ENCODE results near the gene HSF2BP. TPM values are rescaled to one million over a fixed set of nuclear protein-coding genes. Genes with fewer than 3 reads are reported as not detected.
"Not testable (repeated sequence)": the region's sequence is repeated elsewhere in the genome, so short reads cannot be mapped to it uniquely, and the experiment has no call there.

Gene HSF2BP
- total RNA-seq, 1 experiment from 2014 or later = 1.5 TPM

GRCh38 chr21:43498065-43498464 is 161.2 kb downstream of the HSF2BP start:
- BruUV-seq (replicated peaks); H3K27me3 Mint-ChIP-seq (ENCODE audit: unreplicated experiment); DNase-seq; H3K9me3 Mint-ChIP-seq (ENCODE audit: low read depth, unreplicated experiment); H3K36me3 Mint-ChIP-seq (ENCODE audit: insufficient read depth, unreplicated experiment); H3K4me1 Mint-ChIP-seq (ENCODE audit: low read depth, unreplicated experiment); H3K27ac Mint-ChIP-seq (ENCODE audit: unreplicated experiment); CTCF ChIA-PET; intact Hi-C loops (cut with micrococcal nuclease; ENCODE audit: unreplicated experiment); H3K4me3 Mint-ChIP-seq (ENCODE audit: low read depth, unreplicated experiment): not testable (repeated sequence)

GRCh38 chr21:43494279-43495012 is 164.8 kb downstream of the HSF2BP start:
- BruUV-seq (replicated peaks); H3K27me3 Mint-ChIP-seq (ENCODE audit: unreplicated experiment); H3K9me3 Mint-ChIP-seq (ENCODE audit: low read depth, unreplicated experiment); CTCF ChIA-PET; intact Hi-C loops (cut with micrococcal nuclease; ENCODE audit: unreplicated experiment); H3K4me3 Mint-ChIP-seq (ENCODE audit: low read depth, unreplicated experiment); H3K27ac Mint-ChIP-seq (ENCODE audit: unreplicated experiment); H3K4me1 Mint-ChIP-seq (ENCODE audit: low read depth, unreplicated experiment); H3K36me3 Mint-ChIP-seq (ENCODE audit: insufficient read depth, unreplicated experiment); DNase-seq: not testable (repeated sequence)

GRCh38 chr21:43493471-43493870 is 165.8 kb downstream of the HSF2BP start:
- H3K9me3 Mint-ChIP-seq (ENCODE audit: low read depth, unreplicated experiment); DNase-seq; H3K4me1 Mint-ChIP-seq (ENCODE audit: low read depth, unreplicated experiment); intact Hi-C loops (cut with micrococcal nuclease; ENCODE audit: unreplicated experiment); H3K36me3 Mint-ChIP-seq (ENCODE audit: insufficient read depth, unreplicated experiment); H3K27ac Mint-ChIP-seq (ENCODE audit: unreplicated experiment); CTCF ChIA-PET; BruUV-seq (replicated peaks); H3K27me3 Mint-ChIP-seq (ENCODE audit: unreplicated experiment); H3K4me3 Mint-ChIP-seq (ENCODE audit: low read depth, unreplicated experiment): not testable (repeated sequence)

DNA sequence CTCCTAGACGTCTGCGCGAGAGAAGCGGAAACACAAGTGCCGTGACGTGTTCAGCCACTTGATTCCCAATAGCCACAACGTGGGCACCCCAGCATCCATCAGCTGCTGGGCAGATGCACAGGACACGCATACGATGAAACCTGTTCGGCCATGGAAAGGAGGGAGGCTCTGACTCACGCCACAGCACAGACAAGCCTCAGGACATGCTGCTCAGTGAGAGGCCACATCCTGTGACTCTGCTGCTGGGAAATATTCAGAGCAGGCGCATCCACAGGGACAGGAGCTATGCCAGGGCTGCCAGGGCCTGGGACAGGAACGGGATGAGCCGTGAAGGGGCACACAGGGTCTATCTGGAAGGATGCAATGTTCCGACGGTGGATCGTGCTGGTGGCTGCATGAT is 171.1 kb downstream of the HSF2BP start:
- H3K4me3 Mint-ChIP-seq (ENCODE audit: low read depth, unreplicated experiment); H3K4me1 Mint-ChIP-seq (ENCODE audit: low read depth, unreplicated experiment); DNase-seq; H3K36me3 Mint-ChIP-seq (ENCODE audit: insufficient read depth, unreplicated experiment); intact Hi-C loops (cut with micrococcal nuclease; ENCODE audit: unreplicated experiment); H3K27me3 Mint-ChIP-seq (ENCODE audit: unreplicated experiment); H3K9me3 Mint-ChIP-seq (ENCODE audit: low read depth, unreplicated experiment); CTCF ChIA-PET; BruUV-seq (replicated peaks); H3K27ac Mint-ChIP-seq (ENCODE audit: unreplicated experiment): not testable (repeated sequence)

GRCh38 chr21:43486051-43486450 is 173.2 kb downstream of the HSF2BP start:
- H3K4me1 Mint-ChIP-seq (ENCODE audit: low read depth, unreplicated experiment); BruUV-seq (replicated peaks); H3K4me3 Mint-ChIP-seq (ENCODE audit: low read depth, unreplicated experiment); H3K27me3 Mint-ChIP-seq (ENCODE audit: unreplicated experiment); H3K36me3 Mint-ChIP-seq (ENCODE audit: insufficient read depth, unreplicated experiment); H3K27ac Mint-ChIP-seq (ENCODE audit: unreplicated experiment); CTCF ChIA-PET; intact Hi-C loops (cut with micrococcal nuclease; ENCODE audit: unreplicated experiment); DNase-seq; H3K9me3 Mint-ChIP-seq (ENCODE audit: low read depth, unreplicated experiment): not testable (repeated sequence)

DNA sequence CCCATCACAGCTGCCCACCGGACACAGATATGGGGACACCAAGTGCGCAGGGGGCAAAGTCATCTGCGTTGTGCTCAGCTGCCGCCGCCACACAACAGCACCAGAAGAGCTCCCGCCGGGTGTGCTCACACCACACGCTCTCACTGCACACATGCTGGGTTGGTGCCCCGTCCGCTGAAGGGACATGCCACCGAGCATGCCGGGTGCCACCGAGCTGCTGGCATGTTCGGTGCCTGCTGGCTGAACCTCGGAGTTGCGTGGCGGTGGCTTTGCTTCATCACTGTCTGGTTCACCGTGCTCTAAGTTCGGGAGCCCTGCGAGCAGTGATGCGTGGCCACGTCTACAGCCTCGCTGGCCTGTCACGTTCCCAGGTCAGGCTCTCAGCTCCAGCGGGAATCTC is 174.3 kb downstream of the HSF2BP start:
- H3K36me3 Mint-ChIP-seq (ENCODE audit: insufficient read depth, unreplicated experiment); H3K4me1 Mint-ChIP-seq (ENCODE audit: low read depth, unreplicated experiment); H3K9me3 Mint-ChIP-seq (ENCODE audit: low read depth, unreplicated experiment); H3K27me3 Mint-ChIP-seq (ENCODE audit: unreplicated experiment); H3K27ac Mint-ChIP-seq (ENCODE audit: unreplicated experiment); CTCF ChIA-PET; DNase-seq; intact Hi-C loops (cut with micrococcal nuclease; ENCODE audit: unreplicated experiment); BruUV-seq (replicated peaks); H3K4me3 Mint-ChIP-seq (ENCODE audit: low read depth, unreplicated experiment): not testable (repeated sequence)

DNA sequence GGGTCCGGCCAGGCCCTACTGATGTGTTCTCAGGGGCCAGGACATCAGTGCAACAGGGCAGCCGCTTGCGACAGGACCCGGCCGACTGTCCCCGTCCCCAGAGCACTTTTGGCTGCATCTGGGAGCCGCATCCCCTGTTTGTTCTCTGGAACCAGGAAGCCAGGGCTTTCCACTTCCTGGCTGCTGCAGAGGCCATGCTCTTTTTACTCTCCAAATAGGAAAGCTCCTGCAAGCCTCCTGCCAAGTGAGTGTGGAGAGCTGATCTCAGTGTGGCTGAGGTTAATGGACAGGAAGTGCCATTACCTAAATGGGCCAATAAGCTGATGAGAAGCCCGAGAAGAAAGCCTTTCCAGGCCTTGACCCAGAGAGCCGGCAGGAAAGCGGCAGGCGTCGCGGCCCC is 180.1 kb downstream of the HSF2BP start:
- BruUV-seq (replicated peaks); intact Hi-C loops (cut with micrococcal nuclease; ENCODE audit: unreplicated experiment); H3K27ac Mint-ChIP-seq (ENCODE audit: unreplicated experiment); H3K27me3 Mint-ChIP-seq (ENCODE audit: unreplicated experiment); H3K4me1 Mint-ChIP-seq (ENCODE audit: low read depth, unreplicated experiment); CTCF ChIA-PET; H3K36me3 Mint-ChIP-seq (ENCODE audit: insufficient read depth, unreplicated experiment); H3K4me3 Mint-ChIP-seq (ENCODE audit: low read depth, unreplicated experiment); DNase-seq; H3K9me3 Mint-ChIP-seq (ENCODE audit: low read depth, unreplicated experiment): not testable (repeated sequence)

Small RNAs within 50 kb of the gene (microRNA-seq; reads per million reads assigned to microRNA genes)
- not detected for gene MIR6070

Other genes with a start within 250 kb of the HSF2BP start
- 19.7 and 20.2 TPM in 2 replicates for gene SIK1, start 232.4 kb downstream of the HSF2BP start, total RNA-seq (2022)
- gene RRP1B, start 72 bp upstream of the HSF2BP start, total RNA-seq (2022) = 24.6 and 26.0 TPM in 2 replicates
- gene PDXK, start 59.6 kb upstream of the HSF2BP start, total RNA-seq (2022) = 202 and 214 TPM in 2 replicates
- 105 and 116 TPM in 2 replicates for gene CSTB, start 116.8 kb upstream of the HSF2BP start, total RNA-seq (2022)
- gene RRP1, start 130.1 kb upstream of the HSF2BP start, total RNA-seq (2022) = 37.2 and 49.4 TPM in 2 replicates
- 61.2 and 64.1 TPM in 2 replicates for gene AGPAT3, start 205.7 kb upstream of the HSF2BP start, total RNA-seq (2022)

Data from Calu3 (cell line).